LNCAP (cell line): ENCODE measurements around the gene PPDPF.

Source experiments
- TF ChIP-seq, protein P1 (sequence below): fragments of 450-650 bp; IDR thresholded peaks from 2 replicates; pipeline ENCODE4 v1.5.1; 2017; ENCODE audit warnings: mild to moderate bottlenecking

PPDPF gene

DNA sequence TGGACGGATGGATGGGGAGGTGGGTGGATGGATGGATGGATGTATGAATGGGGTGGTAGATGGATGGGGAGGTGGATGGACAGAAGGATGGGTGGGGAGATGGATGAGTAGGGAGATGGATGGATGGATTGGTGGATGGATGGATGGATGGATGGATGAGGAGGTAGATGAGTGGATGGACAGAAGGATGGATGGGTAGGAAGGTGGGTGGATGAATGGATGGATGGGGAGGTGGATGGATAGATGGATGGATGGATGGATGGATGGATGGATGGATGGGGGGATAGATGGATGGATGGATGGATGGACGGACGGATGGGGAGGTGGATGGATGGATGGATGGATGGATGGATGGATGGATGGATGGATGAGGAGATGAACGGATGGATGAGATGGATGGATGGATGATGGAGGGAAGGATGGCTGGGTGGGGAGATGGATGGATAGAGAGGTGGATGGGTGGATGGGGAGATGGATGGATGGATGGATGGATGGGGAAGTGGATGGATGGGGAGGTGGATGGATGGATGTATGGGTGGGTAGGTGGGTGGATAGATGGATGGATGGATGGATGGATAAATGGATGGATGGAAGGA lies 28.8 kb upstream of the PPDPF start:
- TF ChIP-seq, protein P1, sequence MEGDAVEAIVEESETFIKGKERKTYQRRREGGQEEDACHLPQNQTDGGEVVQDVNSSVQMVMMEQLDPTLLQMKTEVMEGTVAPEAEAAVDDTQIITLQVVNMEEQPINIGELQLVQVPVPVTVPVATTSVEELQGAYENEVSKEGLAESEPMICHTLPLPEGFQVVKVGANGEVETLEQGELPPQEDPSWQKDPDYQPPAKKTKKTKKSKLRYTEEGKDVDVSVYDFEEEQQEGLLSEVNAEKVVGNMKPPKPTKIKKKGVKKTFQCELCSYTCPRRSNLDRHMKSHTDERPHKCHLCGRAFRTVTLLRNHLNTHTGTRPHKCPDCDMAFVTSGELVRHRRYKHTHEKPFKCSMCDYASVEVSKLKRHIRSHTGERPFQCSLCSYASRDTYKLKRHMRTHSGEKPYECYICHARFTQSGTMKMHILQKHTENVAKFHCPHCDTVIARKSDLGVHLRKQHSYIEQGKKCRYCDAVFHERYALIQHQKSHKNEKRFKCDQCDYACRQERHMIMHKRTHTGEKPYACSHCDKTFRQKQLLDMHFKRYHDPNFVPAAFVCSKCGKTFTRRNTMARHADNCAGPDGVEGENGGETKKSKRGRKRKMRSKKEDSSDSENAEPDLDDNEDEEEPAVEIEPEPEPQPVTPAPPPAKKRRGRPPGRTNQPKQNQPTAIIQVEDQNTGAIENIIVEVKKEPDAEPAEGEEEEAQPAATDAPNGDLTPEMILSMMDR = no peak

DNA sequence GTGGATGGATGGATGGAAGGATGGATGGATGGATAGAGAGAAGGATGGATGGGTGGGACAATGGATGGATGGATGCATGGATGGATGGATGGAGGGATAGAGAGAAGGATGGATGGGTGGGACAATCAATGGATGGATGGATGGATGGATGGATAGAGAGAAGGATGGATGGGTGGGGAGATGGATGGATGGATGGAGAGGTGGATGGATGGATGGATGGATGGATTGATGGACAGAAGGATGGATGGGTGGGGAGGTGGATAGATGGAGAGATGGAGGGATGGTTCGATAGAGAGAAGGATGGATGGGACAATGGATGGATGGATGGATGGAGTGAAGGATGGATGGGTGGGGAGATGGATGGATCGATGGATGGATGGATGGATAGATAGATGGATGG lies 28.0 kb upstream of the PPDPF start:
- TF ChIP-seq, protein P1 = no peak

DNA sequence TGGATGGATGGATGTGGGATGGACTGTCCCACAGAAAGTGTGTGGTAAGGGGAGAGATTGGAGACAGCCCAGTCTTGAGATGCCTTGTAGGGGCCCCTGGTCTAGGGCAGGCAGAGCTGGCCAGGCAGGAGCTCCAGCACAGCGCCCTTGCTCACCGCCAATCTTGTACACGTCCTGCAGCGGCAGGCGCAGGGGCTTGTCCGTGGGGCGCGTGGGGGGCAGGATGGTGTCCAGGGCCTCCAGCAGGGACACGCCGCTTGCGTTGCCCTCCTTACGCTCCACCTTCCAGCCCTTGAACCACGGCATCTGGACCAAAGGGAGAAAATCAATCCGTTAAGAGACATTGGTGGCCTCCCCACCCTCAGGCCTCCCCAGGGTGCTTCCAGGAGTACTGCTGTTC lies 27.6 kb upstream of the PPDPF start:
- TF ChIP-seq, protein P1 = no peak

DNA sequence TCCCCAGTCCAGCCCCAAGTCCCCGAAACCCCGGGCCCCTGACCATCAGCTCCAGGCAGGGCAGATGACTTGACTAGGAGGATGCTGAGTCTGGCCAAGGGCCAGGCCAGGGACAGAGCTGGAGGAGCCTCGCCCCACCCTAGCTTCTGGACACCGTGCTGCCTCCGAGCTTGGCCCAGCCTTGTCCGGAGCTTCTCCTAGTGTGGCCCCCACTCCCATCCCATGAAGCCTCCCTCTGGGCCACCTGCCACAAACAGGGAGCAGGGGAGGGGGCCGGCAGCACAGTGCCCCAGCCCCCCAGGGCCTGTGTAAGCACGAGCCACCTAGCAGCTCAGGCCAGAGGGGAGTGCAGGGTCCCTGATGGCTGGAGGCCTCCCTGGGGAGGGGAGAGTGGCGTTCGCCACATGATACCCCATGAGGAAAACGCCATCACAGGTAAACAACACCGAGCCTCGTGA lies 27.0 kb upstream of the PPDPF start:
- TF ChIP-seq, protein P1 = no peak

DNA sequence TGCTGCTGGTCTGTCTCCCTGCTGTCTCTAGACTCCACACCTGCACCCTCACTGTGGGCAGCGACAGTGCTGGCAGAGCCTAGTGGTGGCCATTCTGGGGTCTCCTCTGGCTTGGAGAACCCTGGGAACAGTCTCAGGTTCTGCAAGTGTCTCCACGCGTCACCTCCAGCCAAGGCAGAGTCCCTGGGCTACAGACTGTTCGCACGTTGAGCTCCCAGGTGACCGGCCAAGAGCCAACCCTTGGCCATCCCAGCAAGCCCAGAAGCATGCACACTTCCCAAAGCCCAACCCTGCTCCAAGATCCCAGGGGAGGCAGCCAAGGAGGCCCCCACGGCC lies 26.5 kb upstream of the PPDPF start:
- TF ChIP-seq, protein P1 = no peak

DNA sequence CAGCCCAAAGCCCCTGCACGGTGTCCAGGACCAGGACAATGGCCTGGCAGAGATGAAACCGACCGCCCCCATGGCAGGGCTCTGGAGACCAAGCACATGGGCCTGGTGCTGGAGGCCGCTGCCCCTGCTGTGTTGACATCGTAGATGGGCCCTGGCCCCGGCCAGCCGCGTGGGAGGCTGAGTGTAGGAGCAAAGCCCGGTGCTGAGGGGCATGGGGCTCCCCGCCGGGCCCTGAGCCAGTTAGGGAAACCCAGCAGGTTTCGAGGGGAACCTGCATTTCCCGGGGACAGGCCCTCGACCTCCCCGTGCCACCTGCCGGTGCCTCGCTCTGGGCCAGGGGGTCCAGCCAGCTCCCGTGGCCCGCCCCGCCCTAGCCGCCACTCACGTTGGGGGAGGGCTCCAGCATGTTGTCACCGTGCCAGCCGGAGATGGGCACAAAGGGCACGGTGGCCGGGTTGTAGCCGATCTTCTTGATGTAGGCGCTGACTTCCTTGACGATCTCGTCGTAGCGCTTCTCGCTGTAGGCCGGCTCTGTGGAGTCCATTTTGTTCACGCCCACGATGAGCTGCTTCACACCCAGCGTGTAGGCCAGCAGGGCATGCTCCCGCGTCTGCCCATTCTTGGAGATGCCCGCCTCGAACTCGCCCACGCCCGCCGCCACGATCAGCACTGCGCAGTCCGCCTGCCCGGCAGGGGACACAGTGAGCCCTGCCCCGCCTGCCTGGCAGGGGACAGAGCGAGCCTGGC lies 26.0 kb upstream of the PPDPF start:
- TF ChIP-seq, protein P1 = no peak

DNA sequence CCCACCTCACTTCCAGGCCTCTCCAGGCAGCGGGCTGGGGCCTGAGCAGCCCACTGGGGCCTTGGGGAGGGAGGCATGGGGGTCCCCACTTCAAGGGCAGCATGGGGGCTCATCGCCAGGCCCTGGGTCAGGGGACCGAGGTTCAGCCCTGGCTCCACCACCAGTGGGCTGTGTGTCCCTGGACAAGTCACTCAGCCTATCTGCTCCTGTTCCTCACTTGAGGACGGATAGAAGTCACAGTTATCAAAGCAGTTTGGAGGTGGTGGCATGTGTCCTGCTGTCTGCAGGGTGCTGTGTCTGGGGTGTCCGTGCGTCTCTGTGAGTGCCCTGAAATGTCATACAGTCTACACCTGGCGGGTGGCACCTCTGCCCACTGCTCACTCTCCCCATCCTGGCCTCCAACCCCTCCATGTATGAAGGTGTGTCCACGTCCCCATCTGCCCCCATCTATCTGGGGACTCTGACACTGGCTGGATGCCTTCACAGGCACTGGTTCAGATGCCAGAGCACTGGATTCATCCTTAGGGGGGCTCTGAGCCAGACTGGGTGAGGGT lies 25.3 kb upstream of the PPDPF start:
- TF ChIP-seq, protein P1 = no peak
